ENCODE results near the gene PPP2R3B.

Gene PPP2R3B

GRCh38 chrX:345020-345925 is 41.4 kb downstream of the PPP2R3B start:
- DNase-seq = peak in 1 of 2 donors; percentile 51
- TF ChIP-seq, protein P1, sequence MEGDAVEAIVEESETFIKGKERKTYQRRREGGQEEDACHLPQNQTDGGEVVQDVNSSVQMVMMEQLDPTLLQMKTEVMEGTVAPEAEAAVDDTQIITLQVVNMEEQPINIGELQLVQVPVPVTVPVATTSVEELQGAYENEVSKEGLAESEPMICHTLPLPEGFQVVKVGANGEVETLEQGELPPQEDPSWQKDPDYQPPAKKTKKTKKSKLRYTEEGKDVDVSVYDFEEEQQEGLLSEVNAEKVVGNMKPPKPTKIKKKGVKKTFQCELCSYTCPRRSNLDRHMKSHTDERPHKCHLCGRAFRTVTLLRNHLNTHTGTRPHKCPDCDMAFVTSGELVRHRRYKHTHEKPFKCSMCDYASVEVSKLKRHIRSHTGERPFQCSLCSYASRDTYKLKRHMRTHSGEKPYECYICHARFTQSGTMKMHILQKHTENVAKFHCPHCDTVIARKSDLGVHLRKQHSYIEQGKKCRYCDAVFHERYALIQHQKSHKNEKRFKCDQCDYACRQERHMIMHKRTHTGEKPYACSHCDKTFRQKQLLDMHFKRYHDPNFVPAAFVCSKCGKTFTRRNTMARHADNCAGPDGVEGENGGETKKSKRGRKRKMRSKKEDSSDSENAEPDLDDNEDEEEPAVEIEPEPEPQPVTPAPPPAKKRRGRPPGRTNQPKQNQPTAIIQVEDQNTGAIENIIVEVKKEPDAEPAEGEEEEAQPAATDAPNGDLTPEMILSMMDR (IDR thresholded peaks at IDR 0.05) = no peak
- H3K4me3 ChIP-seq = no peak overlapping the region

GRCh38 chrX:344371-344901 is 42.3 kb downstream of the PPP2R3B start:
- peak in 1 of 2 donors; percentile 51 for DNase-seq
- Histone ChIP-seq H3K4me1 (no peaks in the 10 kb centered on the region), H3K36me3 (peaks cover 11 to 31% (median 23%) of the 10 kb centered on the region in 3 donors), H3K27ac (no peak overlapping the region), H3K27me3 (no peaks in the 10 kb centered on the region), H3K9me3 (no peaks in the 10 kb centered on the region), H3K4me3 (no peak overlapping the region)
- TF ChIP-seq, protein P1 (IDR thresholded peaks at IDR 0.05) = no peak
- intact Hi-C loops (cut with DNase I; ENCODE audit: low total_unique reads) = no loop called here

More at GRCh38 chrX:345020-345925, 41.4 kb downstream of the PPP2R3B start:
- intact Hi-C loops (cut with DNase I; ENCODE audit: low total_unique reads) = no loop called here
- Histone ChIP-seq H3K4me1 (no peaks in the 10 kb centered on the region), H3K27ac (no peak overlapping the region), H3K9me3 (no peaks in the 10 kb centered on the region), H3K36me3 (peaks cover 11 to 31% (median 23%) of the 10 kb centered on the region in 3 donors), H3K27me3 (no peaks in the 10 kb centered on the region)

DNA sequence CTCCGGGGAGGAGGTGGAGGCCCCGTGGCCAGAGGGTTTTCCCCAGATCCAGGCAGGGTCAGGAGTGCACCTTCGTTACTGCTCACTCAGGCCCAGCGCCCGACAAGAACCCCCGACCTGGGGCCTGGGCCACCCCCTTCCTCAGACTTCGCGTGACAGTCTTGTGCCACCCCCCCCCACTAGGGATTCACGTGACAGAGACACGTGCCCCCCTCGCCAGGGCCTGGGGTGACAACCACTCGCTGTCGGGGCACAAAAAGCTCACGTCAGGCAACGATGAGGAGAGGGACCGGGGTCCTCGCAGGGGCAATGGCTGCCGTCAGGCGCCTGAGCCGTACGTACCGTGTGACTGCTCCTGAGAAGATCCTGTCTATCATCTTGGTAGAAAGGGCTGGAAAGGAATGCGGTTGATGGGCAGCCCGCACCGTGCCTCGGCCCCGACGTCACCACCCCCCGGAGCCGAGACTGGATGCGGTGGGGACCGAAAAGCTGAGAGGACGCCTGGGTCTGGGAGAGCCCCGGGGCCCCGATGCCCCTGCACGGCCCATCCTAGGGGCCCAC is 45.1 kb downstream of the PPP2R3B start:
- H3K36me3 ChIP-seq = peaks cover 11 to 49% (median 30%) of the 10 kb centered on the region in 3 donors
- peak in 1 of 2 donors; percentile 55 for DNase-seq
- no peak overlapping the region for H3K27ac ChIP-seq
- TF ChIP-seq, protein P1 (IDR thresholded peaks at IDR 0.05) = no peak
- H3K27me3 ChIP-seq = no peaks in the 10 kb centered on the region
- H3K9me3 ChIP-seq = no peaks in the 10 kb centered on the region
- no peak overlapping the region for H3K4me3 ChIP-seq
- no peaks in the 10 kb centered on the region for H3K4me1 ChIP-seq
- intact Hi-C loops (cut with DNase I; ENCODE audit: low total_unique reads) = no loop called here

DNA sequence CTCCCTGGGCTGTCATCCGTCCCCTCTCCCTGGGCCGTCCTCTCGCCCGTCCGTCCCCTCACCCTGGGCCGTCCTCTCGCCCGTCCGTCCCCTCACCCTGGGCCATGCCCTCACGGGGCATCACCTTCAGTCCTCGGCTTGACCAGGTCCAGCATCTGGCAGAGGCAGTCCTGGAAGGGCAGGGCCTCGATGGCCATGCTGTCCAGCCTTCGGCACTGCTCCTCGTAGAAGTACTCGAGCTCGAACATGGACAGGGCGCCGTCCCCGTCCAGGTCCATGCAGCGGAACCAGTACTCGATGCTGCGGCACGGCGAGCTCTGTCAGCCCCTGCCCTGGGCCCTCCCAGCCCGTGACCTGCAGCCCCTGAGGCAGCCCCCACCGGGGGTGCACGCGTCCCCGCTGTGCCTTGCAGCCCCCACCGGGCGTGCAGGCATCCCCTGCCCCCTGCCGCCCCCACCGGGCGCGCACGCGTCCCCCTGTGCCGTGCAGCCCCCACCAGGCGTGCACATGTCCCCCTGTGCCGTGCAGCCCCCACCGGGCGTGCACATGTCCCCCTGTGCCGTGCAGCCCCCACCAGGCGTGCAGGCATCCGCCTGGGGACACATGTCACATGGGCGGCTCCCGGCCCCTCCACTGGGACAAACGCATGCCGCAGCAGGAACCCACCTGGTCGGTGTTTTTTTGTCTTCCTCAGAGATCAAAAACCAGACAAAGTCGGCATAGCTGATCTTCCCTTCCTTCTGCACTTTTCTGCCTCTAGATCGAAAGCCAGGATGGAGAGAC is 45.9 kb downstream of the PPP2R3B start:
- H3K4me3 ChIP-seq = no peak overlapping the region
- peaks cover 11 to 51% (median 25%) of the 10 kb centered on the region in 3 donors for H3K36me3 ChIP-seq
- H3K27me3 ChIP-seq = no peaks in the 10 kb centered on the region
- TF ChIP-seq, protein P1 (IDR thresholded peaks at IDR 0.05) = no peak
- intact Hi-C loops (cut with DNase I; ENCODE audit: low total_unique reads) = no loop called here
- DNase-seq = peak in 1 of 2 donors; percentile 37
- no peaks in the 10 kb centered on the region for H3K9me3 ChIP-seq
- no peak overlapping the region for H3K27ac ChIP-seq
- H3K4me1 ChIP-seq = no peaks in the 10 kb centered on the region

- intact Hi-C loops (cut with DNase I; ENCODE audit: low total_unique reads) = no loop called here
- H3K4me3 ChIP-seq = no peak overlapping the region
- H3K9me3 ChIP-seq = no peaks in the 10 kb centered on the region
- no peak for DNase-seq
- peaks cover 9 to 47% (median 25%) of the 10 kb centered on the region in 3 donors for H3K36me3 ChIP-seq
- H3K27me3 ChIP-seq = no peaks in the 10 kb centered on the region
- TF ChIP-seq, protein P1 (IDR thresholded peaks at IDR 0.05) = no peak
- H3K4me1 ChIP-seq = no peaks in the 10 kb centered on the region
- H3K27ac ChIP-seq = no peak overlapping the region
Measured at GRCh38 chrX:340121-340520, 46.6 kb downstream of the PPP2R3B start.

Measured in tibial artery (tissue), 4 donors.